ENCODE results near the gene AHSP.
"Not testable (repeated sequence)": the region's sequence is repeated elsewhere in the genome, so short reads cannot be mapped to it uniquely, and the experiment has no call there.

Gene AHSP

GRCh38 chr16:31532120-31532519, 4.4 kb downstream of the AHSP start:
- no peak for DNase-seq

GRCh38 chr16:31532896-31533295, 5.2 kb downstream of the AHSP start:
- no peak for DNase-seq

DNA sequence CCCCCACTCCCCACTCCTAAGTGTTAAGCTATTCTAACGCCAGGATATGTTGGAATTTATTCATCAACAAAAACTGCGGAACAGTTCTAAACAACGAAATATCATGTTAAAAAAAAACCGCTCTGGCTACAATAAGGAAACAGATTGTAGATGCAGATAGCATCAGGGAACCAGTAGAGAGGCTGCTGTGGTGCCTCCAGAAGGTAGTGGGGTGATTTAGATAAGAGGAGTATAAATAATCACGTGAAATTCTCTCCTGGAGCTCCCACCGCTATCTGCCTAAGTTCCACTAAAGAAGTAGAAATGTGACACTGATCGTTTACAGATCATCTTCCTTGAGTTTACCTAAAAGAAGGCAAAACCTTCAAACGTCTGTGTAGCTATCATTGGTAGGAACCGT, 8.0 kb downstream of the AHSP start:
- DNase-seq, result no peak

GRCh38 chr16:31536804-31537361, 9.2 kb downstream of the AHSP start:
- DNase-seq, result no peak

DNA sequence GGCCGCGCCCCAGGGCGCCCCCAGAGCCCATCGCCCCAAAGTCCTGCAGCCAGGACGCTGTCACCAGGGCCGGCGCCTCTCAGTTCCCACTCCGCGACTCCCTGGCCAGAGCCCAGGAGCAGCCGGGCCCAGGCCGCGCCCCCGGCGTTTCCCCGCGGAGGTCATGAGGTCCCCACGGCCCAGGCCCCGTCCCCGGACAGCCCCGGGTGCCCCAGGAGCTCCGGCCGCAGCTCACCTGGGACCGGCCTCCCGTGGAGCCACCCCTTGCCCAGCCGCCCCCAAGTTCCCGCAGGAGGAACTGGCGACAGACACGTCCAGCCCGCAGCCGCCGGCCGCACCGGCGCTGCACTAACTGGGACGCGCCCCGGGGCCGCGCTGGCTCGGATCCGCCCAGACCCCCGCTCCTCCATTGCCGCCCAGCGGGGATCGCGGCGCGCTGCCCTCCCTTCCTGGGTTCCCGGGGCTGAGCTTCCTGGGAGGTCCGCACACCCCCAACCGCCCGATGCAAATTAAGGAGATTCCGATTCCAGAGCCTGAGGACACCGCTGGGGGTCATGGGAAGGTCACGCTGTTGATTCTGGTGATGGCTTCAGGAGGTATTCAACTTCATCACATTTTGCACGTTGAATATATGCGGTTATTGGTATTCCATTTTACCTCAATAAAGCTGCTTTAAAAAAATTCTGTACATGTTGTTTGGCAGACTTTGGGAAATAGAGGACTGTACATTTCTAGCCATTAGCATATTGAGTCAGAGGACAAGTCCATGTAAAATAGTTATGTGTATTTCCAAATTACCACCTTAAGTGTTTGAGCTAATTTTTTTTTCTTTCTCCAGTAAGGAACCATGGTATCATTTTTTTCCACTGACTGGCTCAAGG, 9.9 kb downstream of the AHSP start:
- no peak for DNase-seq

- DNase-seq, result not testable (repeated sequence)
Observed at GRCh38 chr16:31538243-31538598, 10.5 kb downstream of the AHSP start.

- DNase-seq, result not testable (repeated sequence)
Observed at GRCh38 chr16:31539762-31540161, 12.1 kb downstream of the AHSP start.

DNA sequence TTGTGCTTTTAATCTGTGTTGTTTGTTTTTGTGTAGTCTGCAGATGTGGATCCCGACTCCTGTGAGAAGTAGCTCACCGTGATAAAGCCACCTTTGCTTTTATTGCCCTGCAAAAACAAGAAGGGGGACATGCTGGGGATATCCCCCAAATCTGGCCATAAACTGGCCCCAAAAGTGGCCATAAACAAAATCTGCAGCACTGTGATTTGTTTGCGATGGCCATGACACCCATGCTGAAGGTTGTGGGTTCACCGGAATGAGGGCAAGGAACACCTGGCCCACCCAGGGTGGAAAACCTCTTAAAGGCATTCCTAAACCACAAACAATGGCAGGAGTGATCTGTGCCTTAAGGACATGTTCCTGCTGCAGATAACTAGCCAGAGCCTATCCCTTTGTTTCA, 15.1 kb downstream of the AHSP start:
- DNase-seq, result no peak

- DNase-seq, result no peak
Observed at GRCh38 chr16:31561426-31562233, 33.9 kb downstream of the AHSP start.

DNA sequence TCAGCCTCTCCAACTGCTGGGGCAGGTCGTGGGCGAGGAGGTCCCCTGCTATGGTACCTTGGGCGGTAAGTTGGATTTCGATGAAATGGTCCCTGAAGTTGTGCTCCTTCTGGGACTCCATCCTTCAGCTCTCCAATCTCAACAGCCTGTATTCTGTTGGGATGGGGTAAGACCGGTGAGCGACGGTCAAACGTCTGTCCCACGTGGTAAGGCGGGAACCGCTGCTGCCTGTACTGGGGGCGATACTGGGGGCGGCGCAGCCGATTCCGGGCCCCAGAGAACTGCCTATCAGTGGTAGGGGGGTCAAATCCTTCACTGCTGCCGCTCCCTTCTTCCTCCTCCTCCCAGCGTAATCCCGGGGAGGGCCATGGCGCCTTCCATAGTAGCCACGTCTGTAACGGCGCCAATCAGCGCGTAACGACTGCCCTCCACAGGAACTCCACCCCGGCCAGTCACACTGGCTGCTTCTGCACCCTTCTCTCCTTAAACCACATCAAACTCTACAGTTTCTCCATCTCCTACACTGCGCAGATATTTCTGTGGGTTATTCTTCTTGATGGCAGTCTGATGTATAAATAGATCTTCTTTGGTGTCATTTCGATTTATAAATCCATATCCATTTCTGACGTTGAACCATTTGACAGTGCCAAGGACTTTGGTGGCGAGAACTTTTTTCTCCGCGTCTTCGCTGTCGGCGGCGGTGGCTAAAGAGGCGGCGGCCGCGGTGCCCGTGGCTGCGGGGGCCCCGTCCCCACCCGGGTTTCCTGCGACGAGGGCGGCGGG, 41.1 kb downstream of the AHSP start:
- DNase-seq, result peak in 1 of 2 donors; percentile 15

DNA sequence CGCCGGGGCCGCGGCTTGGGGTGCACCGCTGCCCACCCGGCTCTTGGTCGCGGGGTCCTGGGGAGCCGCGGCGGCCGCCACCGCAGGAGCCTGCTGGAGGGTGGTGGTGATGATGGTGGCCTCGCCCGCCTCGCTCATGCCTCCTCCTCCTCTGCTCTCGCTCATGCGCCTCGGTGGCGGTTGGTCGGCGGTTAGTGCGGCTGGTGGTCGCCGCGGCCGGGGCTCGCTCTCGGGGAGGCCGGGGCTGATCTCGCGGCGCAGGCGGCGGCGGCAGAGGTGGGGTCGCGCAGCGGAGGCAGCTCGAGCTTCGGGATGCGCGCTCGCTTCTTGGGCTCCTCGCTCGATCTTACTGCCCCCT, 41.6 kb downstream of the AHSP start:
- DNase-seq, result peak in 1 of 2 donors; percentile 8

- no peak for DNase-seq
Observed at GRCh38 chr16:31572821-31573220, 45.1 kb downstream of the AHSP start.

GRCh38 chr16:31574159-31574558, 46.5 kb downstream of the AHSP start:
- DNase-seq, result not testable (repeated sequence)

- no peak for DNase-seq
Observed at GRCh38 chr16:31577411-31577810, 49.7 kb downstream of the AHSP start.

All from stimulated activated CD4-positive, alpha-beta T cell treated with anti-CD3 and anti-CD28 coated beads, Interleukin-2, amount 100 ng/mL, for 24 hours (primary cell).